IMR-90 (cell line): Measurements from ENCODE around the gene CALHM1. TPM values are rescaled to one million over a fixed set of nuclear protein-coding genes. Genes with fewer than 3 reads are reported as not detected.
A peak's percentile ranks its signal among the peaks of the same experiment; 100 is the strongest.

Source experiments
- ATAC-seq: fragments of 200-7000 bp; cut with Tn5 transposase; 2 replicates; pipeline ENCODE4 v1.9.1; 2020; ENCODE audit warnings: low read depth, mild to moderate bottlenecking, moderate library complexity
- BruUV-seq: library from RNA; stranded (reverse); fragments of 400-500 nt; replicated peaks from 2 replicates; lab custom pipeline; 2021; lab: Mats Ljungman, UMichigan
- CTCF ChIA-PET: fragments of 300-600 bp; formaldehyde crosslinking; extraction: SDS; loops from one replicate; lab custom pipeline; 2021; ENCODE audit warnings: antibody characterized with exemption; lab: Yijun Ruan, JAX
- POLR2A ChIA-PET: fragments of 300-600 bp; sonication (Branson Sonifier 250); formaldehyde crosslinking; loops from one replicate; lab custom pipeline; 2022; ENCODE audit warnings: antibody characterized with exemption; ENCODE audit not compliant: unreplicated experiment; lab: Charles Lee
- DNase-seq: peaks from one replicate; pipeline ENCODE4 v3.0.0; 2013
- H2AFZ ChIP-seq: replicated peaks from 2 replicates; pipeline ENCODE3; 2013; ENCODE audit warnings: low read length, mild to moderate bottlenecking; ENCODE audit not compliant: poor library complexity
- H2AK5ac ChIP-seq: 2 replicates; pipeline ENCODE4 v1.6.1; 2013; ENCODE audit warnings: low read depth, low read length, inconsistent platforms
- H2AK9ac ChIP-seq: replicated peaks from 2 replicates; pipeline ENCODE3; 2013; ENCODE audit warnings: mild to moderate bottlenecking, low read depth, low read length, moderate library complexity; ENCODE audit not compliant: poor library complexity
- H2BK120ac ChIP-seq: 2 replicates; pipeline ENCODE4 v1.6.1; 2013; ENCODE audit warnings: low read depth, low read length, inconsistent platforms
- H2BK15ac ChIP-seq: 3 replicates; pipeline ENCODE4 v1.6.1; 2013; ENCODE audit warnings: low read depth, low read length, inconsistent platforms
- H2BK20ac ChIP-seq: 2 replicates; pipeline ENCODE4 v1.6.1; 2013; ENCODE audit warnings: low read depth, mild to moderate bottlenecking, inconsistent platforms, low read length, moderate library complexity
- H2BK5ac ChIP-seq: 2 replicates; pipeline ENCODE4 v1.6.1; 2013; ENCODE audit warnings: mild to moderate bottlenecking, low read depth, low read length, inconsistent platforms; ENCODE audit not compliant: poor library complexity, severe bottlenecking
- H3K14ac ChIP-seq: replicated peaks from 2 replicates; pipeline ENCODE4 v1.6.1; 2013; ENCODE audit warnings: low read depth, low read length, inconsistent platforms
- H3K18ac ChIP-seq: 2 replicates; pipeline ENCODE4 v1.6.1; 2013; ENCODE audit warnings: low read depth, low read length, control low read depth
- H3K23ac ChIP-seq: 2 replicates; pipeline ENCODE4 v1.6.1; 2013; ENCODE audit warnings: low read depth, low read length, inconsistent platforms
- H3K27ac ChIP-seq: 2 replicates; pipeline ENCODE4 v1.5.1; 2013; ENCODE audit warnings: mild to moderate bottlenecking, control low read depth, low read length; ENCODE audit not compliant: insufficient read depth
- H3K27me3 ChIP-seq: 2 replicates; pipeline ENCODE4 v1.6.1; 2013; ENCODE audit warnings: low read length; ENCODE audit not compliant: control insufficient read depth, insufficient read depth
- H3K36me3 ChIP-seq: 2 replicates; pipeline ENCODE4 v1.6.1; 2013; ENCODE audit warnings: low read length, mixed read lengths; ENCODE audit not compliant: control insufficient read depth, insufficient read depth
- H3K4ac ChIP-seq: 2 replicates; pipeline ENCODE4 v1.6.1; 2013; ENCODE audit warnings: low read depth, low read length, inconsistent platforms
- H3K4me1 ChIP-seq: 2 replicates; pipeline ENCODE4 v1.6.1; 2013; ENCODE audit warnings: low read length, mixed read lengths; ENCODE audit not compliant: control insufficient read depth, insufficient read depth
- H3K4me2 ChIP-seq: 2 replicates; pipeline ENCODE4 v1.6.1; 2013; ENCODE audit warnings: low read depth, mild to moderate bottlenecking, control low read depth, low read length, moderate library complexity
- H3K4me3 ChIP-seq: 2 replicates; pipeline ENCODE4 v1.5.1; 2013; ENCODE audit warnings: low read depth, mild to moderate bottlenecking, control low read depth, low read length, moderate library complexity; ENCODE audit not compliant: insufficient read depth
- H3K56ac ChIP-seq: 2 replicates; pipeline ENCODE4 v1.6.1; 2013; ENCODE audit warnings: low read length, inconsistent platforms; ENCODE audit not compliant: insufficient read depth; ENCODE audit errors: extremely low read depth
- H3K79me1 ChIP-seq, 2 experiments: 2 replicates each; pipeline ENCODE4 v1.6.1; 2013; ENCODE audit warnings: low read length in 2 of 2, inconsistent platforms in 1 of 2, low read depth in 1 of 2
- H3K9ac ChIP-seq: 2 replicates; pipeline ENCODE4 v1.6.1; 2013; ENCODE audit warnings: low read depth, low read length, control low read depth
- H3K9me1 ChIP-seq: 2 replicates; pipeline ENCODE4 v1.6.1; 2013; ENCODE audit warnings: low read length, inconsistent platforms; ENCODE audit not compliant: insufficient read depth
- H3K9me3 ChIP-seq: 2 replicates; pipeline ENCODE4 v1.6.1; 2013; ENCODE audit warnings: low read length; ENCODE audit not compliant: control insufficient read depth, insufficient read depth
- H4K20me1 ChIP-seq: 2 replicates; pipeline ENCODE4 v1.6.1; 2013; ENCODE audit warnings: low read length, inconsistent platforms; ENCODE audit not compliant: insufficient read depth
- H4K5ac ChIP-seq: 2 replicates; pipeline ENCODE4 v1.6.1; 2013; ENCODE audit warnings: mild to moderate bottlenecking, low read depth, low read length, control low read depth
- H4K8ac ChIP-seq, 2 experiments: 2 replicates each; pipeline ENCODE4 v1.6.1; 2013; ENCODE audit warnings: low read depth in 2 of 2, low read length in 2 of 2, control low read depth in 1 of 2, inconsistent platforms in 1 of 2
- H4K91ac ChIP-seq: 2 replicates; pipeline ENCODE4 v1.6.1; 2013; ENCODE audit warnings: low read depth, low read length, inconsistent platforms; ENCODE audit not compliant: insufficient read depth
- BHLHE40 ChIP-seq: fragments of 150-350 bp; IDR thresholded peaks from 2 replicates; pipeline ENCODE4 v1.6.1; 2016; ENCODE audit warnings: mild to moderate bottlenecking, low read depth, low read length
- CEBPB ChIP-seq: IDR thresholded peaks from 2 replicates; pipeline ENCODE4 v1.6.1; 2012; ENCODE audit warnings: low read depth, low read length, improper control_type of control experiment
- CHD1 ChIP-seq: IDR thresholded peaks from 2 replicates; pipeline ENCODE4 v1.6.1; 2012; ENCODE audit warnings: low read depth, low read length, improper control_type of control experiment
- CTCF ChIP-seq: conservative IDR thresholded peaks from 2 replicates; pipeline ENCODE4 v1.5.1; 2012; ENCODE audit warnings: mild to moderate bottlenecking, low read depth, low read length, improper control_type of control experiment
- ELK1 ChIP-seq: fragments of 150-350 bp; IDR thresholded peaks from 2 replicates; pipeline ENCODE4 v1.6.1; 2016; ENCODE audit warnings: low read depth, mild to moderate bottlenecking, low read length, moderate library complexity, borderline replicate concordance
- FOS ChIP-seq: fragments of 150-350 bp; IDR thresholded peaks from 2 replicates; pipeline ENCODE4 v1.6.1; 2016; ENCODE audit warnings: low read depth, low read length
- MAFK ChIP-seq: IDR thresholded peaks from 2 replicates; pipeline ENCODE4 v1.6.1; 2012; ENCODE audit warnings: low read depth, low read length, improper control_type of control experiment
- MAZ ChIP-seq: IDR thresholded peaks from 2 replicates; pipeline ENCODE4 v1.6.1; 2012; ENCODE audit warnings: low read depth, mild to moderate bottlenecking, low read length, improper control_type of control experiment, moderate library complexity, borderline replicate concordance
- MXI1 ChIP-seq: IDR thresholded peaks from 2 replicates; pipeline ENCODE4 v1.6.1; 2012; ENCODE audit warnings: low read depth, mild to moderate bottlenecking, low read length, moderate library complexity, borderline replicate concordance
- NFE2L2 ChIP-seq: fragments of 150-350 bp; IDR thresholded peaks from 2 replicates; pipeline ENCODE4 v1.6.1; 2016; ENCODE audit warnings: low read depth, mild to moderate bottlenecking, low read length
- POLR2A ChIP-seq: IDR thresholded peaks from 2 replicates; pipeline ENCODE4 v1.6.1; 2012; ENCODE audit warnings: mild to moderate bottlenecking, low read depth, low read length
- RAD21 ChIP-seq: IDR thresholded peaks from 2 replicates; pipeline ENCODE4 v1.6.1; 2012; ENCODE audit warnings: low read length, improper control_type of control experiment
- RCOR1 ChIP-seq: IDR thresholded peaks from 2 replicates; pipeline ENCODE4 v1.6.1; 2012; ENCODE audit warnings: mild to moderate bottlenecking, low read length, improper control_type of control experiment; ENCODE audit not compliant: insufficient replicate concordance
- RFX5 ChIP-seq: IDR thresholded peaks from 2 replicates; pipeline ENCODE4 v1.8.0; 2012; ENCODE audit warnings: low read depth, mild to moderate bottlenecking, low read length, moderate library complexity
- SMC3 ChIP-seq: fragments of 150-350 bp; IDR thresholded peaks from 2 replicates; pipeline ENCODE4 v1.6.1; 2016; ENCODE audit warnings: low read depth, mild to moderate bottlenecking, antibody characterized with exemption, low read length, moderate library complexity
- whole genome bisulfite sequencing, 2 experiments: methylation state at CpG; one replicate each; pipeline versions ENCODE4 v1.1.5 to v1.1.7; 2013; ENCODE audit warnings: missing lambda C conversion rate in 2 of 2; ENCODE audit not compliant: insufficient read length in 1 of 2; ENCODE audit errors: extremely low coverage in 2 of 2; 5-methylcytosine and 5-hydroxymethylcytosine counted together
- dilution Hi-C: fragments of 300-500 bp; cut with HindIII; formaldehyde crosslinking; loops from one replicate; pipeline ENCODE4 v1.14.3; 2018; ENCODE audit warnings: low sequenced_read_pairs; ENCODE audit not compliant: unreplicated experiment
- in situ Hi-C: fragments of 300-500 bp; cut with MboI; formaldehyde crosslinking; loops from 3 replicates; pipeline ENCODE4 v1.14.3; 2019; ENCODE audit warnings: low sequenced_read_pairs, inconsistent platforms, mixed read lengths
- intact Hi-C: fragments of 100-400 bp; cut with micrococcal nuclease; formaldehyde crosslinking; loops from 2 replicates; pipeline ENCODE4 v1.10.0; 2022
- polyA plus RNA-seq, 3 experiments: library from polyadenylated mRNA; depleted of rRNA; stranded (reverse); fragments of >200 nt; gene quantifications; 2 replicates each; pipeline ENCODE4 v1.2.3, GENCODE V29; 2012; ENCODE audit warnings: low replicate concordance in 1 of 3
- total RNA-seq: library from RNA; depleted of rRNA; stranded (reverse); fragments of >200 nt; gene quantifications from 2 replicates; pipeline ENCODE4 v1.2.3, GENCODE V29; 2012
- TF ChIP-seq, protein P1 (sequence below): fragments of 150-350 bp; IDR thresholded peaks from 2 replicates; pipeline ENCODE4 v1.6.1; 2017; ENCODE audit warnings: mild to moderate bottlenecking, antibody characterized with exemption, low read length, low read depth

Gene CALHM1
- total and polyA plus RNA-seq, 2 of the 4 experiments (the other 2 are of a cell fraction) = not detected

DNA sequence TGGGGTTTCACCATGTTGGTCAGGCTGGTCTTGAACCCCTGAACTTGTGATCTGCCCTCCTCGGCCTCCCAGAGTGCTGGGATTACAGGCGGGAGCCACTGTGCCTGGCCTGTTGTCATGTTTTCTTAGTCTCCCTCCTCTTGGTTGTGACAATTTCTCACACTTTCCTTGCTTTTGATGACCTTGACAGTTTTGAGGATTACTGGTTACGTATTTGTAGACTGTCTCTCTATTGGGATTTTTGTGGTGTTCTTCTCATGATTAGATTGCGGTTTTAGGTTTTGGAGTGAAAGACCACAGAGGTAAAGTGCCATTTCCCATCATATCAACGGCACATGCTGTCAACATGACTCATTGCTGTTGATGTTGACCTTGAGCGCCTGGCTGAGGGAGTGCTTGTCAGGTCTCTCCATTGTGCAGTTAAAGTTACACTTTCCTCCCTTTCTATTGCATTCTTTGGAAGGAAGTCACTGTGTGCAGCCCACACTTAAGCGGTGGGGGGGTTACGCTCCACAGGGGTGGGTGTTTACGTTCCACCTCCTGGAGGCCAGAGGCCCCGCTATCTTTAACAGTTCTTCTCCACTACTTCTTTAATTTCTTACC lies 45.6 kb upstream of the CALHM1 start:
- dilution Hi-C loops (no loop called here), in situ Hi-C loops (no loop called here), intact Hi-C loops (no loop called here)
- Histone ChIP-seq H2AK9ac (no peak overlapping the region), H2AFZ (no peak overlapping the region), H4K20me1 (peaks cover 44% of the 10 kb centered on the region; the same call in 1 of the 2 replicates), H3K27me3 (peaks cover 73% of the 10 kb centered on the region), H3K18ac (no peak overlapping the region), H3K4me1 (0 out of 2 replicates have a peak, but pooled peaks cover 2% of the 10 kb centered on the region), H3K4ac (no peak overlapping the region), H2BK5ac (no peak overlapping the region), H4K5ac (no peak overlapping the region), H3K4me3 (no peak overlapping the region), H3K23ac (no peak overlapping the region), H3K9me3 (no peaks in the 10 kb centered on the region), H3K27ac (no peak overlapping the region), H2BK15ac (no peak overlapping the region), H3K14ac (no peak overlapping the region), H3K4me2 (peak overlapping the region; percentile 31; the same call in 1 of the 2 replicates), H2BK20ac (no peak overlapping the region), H3K9me1 (no peaks in the 10 kb centered on the region; the same call in 1 of the 2 replicates), H3K79me1 (no peaks in the 10 kb centered on the region), H3K36me3 (no peaks in the 10 kb centered on the region), H3K56ac (no peak overlapping the region), H3K9ac (no peak overlapping the region), H2BK120ac (no peak overlapping the region), H2AK5ac (no peak overlapping the region), H4K8ac (no peak overlapping the region), H4K91ac (no peak overlapping the region)
- WGBS, 2 experiments = 0% methylated on average over 1 of the region's 10 CpGs; no CpG with 5 or more reads in 1 of the 2 experiments
- BruUV-seq = no TSS peak
- POLR2A ChIA-PET = interaction anchor here (0.6 kb wide), 1 partner anchor 650 kb away, joined by 4 read pairs; no protein-coding TSS in a partner anchor
- ATAC-seq = peak; percentile 96
- peak; percentile 94 for DNase-seq
- TF ChIP-seq CEBPB (no peak), RAD21 (no peak), SMC3 (no peak), MXI1 (no peak), CTCF (no peak), FOS (peak; percentile 71), CHD1 (no peak), RFX5 (no peak), RCOR1 (no peak), NFE2L2 (no peak), ELK1 (no peak), MAZ (peak; percentile 80), POLR2A (no peak), MAFK (peak; percentile 81), BHLHE40 (peak; percentile 97)
- TF ChIP-seq, protein P1, sequence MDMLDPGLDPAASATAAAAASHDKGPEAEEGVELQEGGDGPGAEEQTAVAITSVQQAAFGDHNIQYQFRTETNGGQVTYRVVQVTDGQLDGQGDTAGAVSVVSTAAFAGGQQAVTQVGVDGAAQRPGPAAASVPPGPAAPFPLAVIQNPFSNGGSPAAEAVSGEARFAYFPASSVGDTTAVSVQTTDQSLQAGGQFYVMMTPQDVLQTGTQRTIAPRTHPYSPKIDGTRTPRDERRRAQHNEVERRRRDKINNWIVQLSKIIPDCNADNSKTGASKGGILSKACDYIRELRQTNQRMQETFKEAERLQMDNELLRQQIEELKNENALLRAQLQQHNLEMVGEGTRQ = no peak
- CTCF ChIA-PET = no interaction called here
